MCF 10A (cell line): ENCODE measurements around the gene TRDN. TPM values are rescaled to one million over a fixed set of nuclear protein-coding genes. Genes with fewer than 3 reads are reported as not detected.

Experiments used
- BruUV-seq: library from RNA; stranded (reverse); fragments of 400-500 nt; replicated peaks from 2 replicates; lab custom pipeline; 2021; lab: Mats Ljungman, UMichigan
- CTCF ChIA-PET: fragments of 300-600 bp; sonication (Branson Sonifier 250); formaldehyde crosslinking; extraction: SDS; loops from one replicate; lab custom pipeline; 2021; ENCODE audit warnings: antibody characterized with exemption, inconsistent platforms; lab: Yijun Ruan, JAX
- POLR2A ChIA-PET: fragments of 300-600, 350-650 bp; sonication (Branson Sonifier 250); formaldehyde crosslinking; extraction: SDS; loops from one replicate; lab custom pipeline; 2020; ENCODE audit warnings: antibody characterized with exemption, inconsistent platforms; lab: Yijun Ruan, JAX
- DNase-seq: peaks from one replicate; pipeline ENCODE4 v3.0.0-alpha.2; 2018; ENCODE audit not compliant: unreplicated experiment
- H3K27ac Mint-ChIP-seq: one replicate; pipeline ENCODE4 v1.8.0; 2022; ENCODE audit warnings: mild to moderate bottlenecking, low read depth, mixed read lengths; ENCODE audit not compliant: unreplicated experiment
- H3K27me3 Mint-ChIP-seq: one replicate; pipeline ENCODE4 v1.8.0; 2022; ENCODE audit warnings: mixed read lengths; ENCODE audit not compliant: insufficient read depth, unreplicated experiment
- H3K36me3 Mint-ChIP-seq: one replicate; pipeline ENCODE4 v1.8.0; 2022; ENCODE audit warnings: mild to moderate bottlenecking, moderate library complexity, mixed read lengths; ENCODE audit not compliant: insufficient read depth, unreplicated experiment
- H3K4me1 Mint-ChIP-seq: one replicate; pipeline ENCODE4 v1.8.0; 2022; ENCODE audit warnings: mixed read lengths; ENCODE audit not compliant: insufficient read depth, unreplicated experiment
- H3K4me3 Mint-ChIP-seq: one replicate; pipeline ENCODE4 v1.8.0; 2022; ENCODE audit warnings: mild to moderate bottlenecking, moderate library complexity, mixed read lengths; ENCODE audit not compliant: unreplicated experiment
- H3K9me3 Mint-ChIP-seq: one replicate; pipeline ENCODE4 v1.8.0; 2022; ENCODE audit warnings: mixed read lengths; ENCODE audit not compliant: unreplicated experiment
- intact Hi-C: fragments of 100-400 bp; cut with micrococcal nuclease; formaldehyde crosslinking; loops from 2 replicates; pipeline ENCODE4 v1.14.1; 2022
- total RNA-seq: library from RNA; stranded (reverse); gene quantifications from 2 replicates; pipeline ENCODE4 v1.2.3, GENCODE V29; 2022
- TF ChIP-seq, protein P1 (sequence below): fragments of 200-600 bp; IDR thresholded peaks from one replicate; pipeline ENCODE4 v1.8.0; 2022; ENCODE audit warnings: antibody characterized with exemption, mild to moderate bottlenecking; ENCODE audit not compliant: unreplicated experiment

Gene TRDN
- total RNA-seq, 1 experiment from 2014 or later: not detected

DNA sequence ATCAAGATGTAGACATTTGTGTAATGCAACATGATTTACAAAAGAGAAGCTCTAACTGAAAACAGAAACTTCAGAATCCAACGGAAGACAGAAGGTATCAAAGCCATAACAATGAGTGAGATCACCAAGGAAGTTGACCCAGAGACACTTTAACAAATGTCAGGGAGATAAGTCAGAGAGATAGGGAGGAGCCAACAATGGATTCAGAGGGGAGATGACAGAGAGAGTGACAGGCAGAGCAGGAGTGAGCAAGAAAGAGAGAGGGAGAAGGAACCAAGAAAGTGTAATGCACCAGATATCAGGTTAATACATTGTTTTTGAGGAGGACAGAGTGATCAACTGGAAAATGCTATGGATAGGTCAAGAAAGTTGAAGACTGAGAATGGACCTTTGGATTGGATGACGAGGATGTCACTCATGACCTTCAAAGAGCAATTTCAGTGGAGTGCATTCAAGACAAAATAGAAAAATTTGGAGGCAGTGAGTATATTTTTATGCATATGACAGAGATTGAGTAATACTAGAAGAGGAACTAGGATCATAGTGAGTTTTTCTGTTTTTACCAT is 86.6 kb downstream of the TRDN start:
- H3K36me3 Mint-ChIP-seq: no peaks in the 10 kb centered on the region
- ChIA-PET CTCF (interaction anchor here (0.8 kb wide), 1 partner anchor 52 kb away, joined by 5 read pairs; no protein-coding TSS in a partner anchor), POLR2A (no interaction called here)
- H3K27ac Mint-ChIP-seq: no peak overlapping the region
- H3K27me3 Mint-ChIP-seq: peaks cover 68% of the 10 kb centered on the region
- BruUV-seq: no TSS peak
- intact Hi-C loops: no loop called here
- H3K4me3 Mint-ChIP-seq: no peak overlapping the region
- no peak for DNase-seq
- no peaks in the 10 kb centered on the region for H3K9me3 Mint-ChIP-seq
- TF ChIP-seq, protein P1, sequence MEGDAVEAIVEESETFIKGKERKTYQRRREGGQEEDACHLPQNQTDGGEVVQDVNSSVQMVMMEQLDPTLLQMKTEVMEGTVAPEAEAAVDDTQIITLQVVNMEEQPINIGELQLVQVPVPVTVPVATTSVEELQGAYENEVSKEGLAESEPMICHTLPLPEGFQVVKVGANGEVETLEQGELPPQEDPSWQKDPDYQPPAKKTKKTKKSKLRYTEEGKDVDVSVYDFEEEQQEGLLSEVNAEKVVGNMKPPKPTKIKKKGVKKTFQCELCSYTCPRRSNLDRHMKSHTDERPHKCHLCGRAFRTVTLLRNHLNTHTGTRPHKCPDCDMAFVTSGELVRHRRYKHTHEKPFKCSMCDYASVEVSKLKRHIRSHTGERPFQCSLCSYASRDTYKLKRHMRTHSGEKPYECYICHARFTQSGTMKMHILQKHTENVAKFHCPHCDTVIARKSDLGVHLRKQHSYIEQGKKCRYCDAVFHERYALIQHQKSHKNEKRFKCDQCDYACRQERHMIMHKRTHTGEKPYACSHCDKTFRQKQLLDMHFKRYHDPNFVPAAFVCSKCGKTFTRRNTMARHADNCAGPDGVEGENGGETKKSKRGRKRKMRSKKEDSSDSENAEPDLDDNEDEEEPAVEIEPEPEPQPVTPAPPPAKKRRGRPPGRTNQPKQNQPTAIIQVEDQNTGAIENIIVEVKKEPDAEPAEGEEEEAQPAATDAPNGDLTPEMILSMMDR: no peak
- H3K4me1 Mint-ChIP-seq: no peaks in the 10 kb centered on the region

DNA sequence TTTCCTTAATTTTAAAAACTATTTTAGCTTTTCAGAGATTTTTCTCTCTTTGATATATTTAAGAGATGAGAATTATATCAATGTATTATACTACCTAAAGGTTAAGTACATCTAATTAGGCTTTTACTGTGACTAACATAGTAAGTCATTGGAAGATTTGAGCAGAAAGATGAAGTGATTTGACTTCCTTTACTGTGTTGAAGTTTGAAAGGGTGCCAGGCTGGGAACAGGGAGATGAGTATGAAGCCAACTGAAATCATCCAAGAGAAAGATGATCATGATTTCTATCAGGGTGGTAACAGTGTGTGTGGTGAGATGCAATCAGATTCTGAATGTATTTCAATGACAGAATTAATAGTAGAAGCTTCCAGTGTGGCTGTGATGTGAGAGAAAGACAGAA is 87.3 kb downstream of the TRDN start:
- no peak overlapping the region for H3K4me3 Mint-ChIP-seq
- no peaks in the 10 kb centered on the region for H3K9me3 Mint-ChIP-seq
- H3K27me3 Mint-ChIP-seq: peaks cover 68% of the 10 kb centered on the region
- H3K36me3 Mint-ChIP-seq: no peaks in the 10 kb centered on the region
- CTCF ChIA-PET: interaction anchor here (0.8 kb wide), 1 partner anchor 53 kb away, joined by 5 read pairs; no protein-coding TSS in a partner anchor
- H3K4me1 Mint-ChIP-seq: no peaks in the 10 kb centered on the region
- TF ChIP-seq, protein P1: no peak
- POLR2A ChIA-PET: no interaction called here
- no peak for DNase-seq
- BruUV-seq: no TSS peak
- no peak overlapping the region for H3K27ac Mint-ChIP-seq
- intact Hi-C loops: no loop called here

DNA sequence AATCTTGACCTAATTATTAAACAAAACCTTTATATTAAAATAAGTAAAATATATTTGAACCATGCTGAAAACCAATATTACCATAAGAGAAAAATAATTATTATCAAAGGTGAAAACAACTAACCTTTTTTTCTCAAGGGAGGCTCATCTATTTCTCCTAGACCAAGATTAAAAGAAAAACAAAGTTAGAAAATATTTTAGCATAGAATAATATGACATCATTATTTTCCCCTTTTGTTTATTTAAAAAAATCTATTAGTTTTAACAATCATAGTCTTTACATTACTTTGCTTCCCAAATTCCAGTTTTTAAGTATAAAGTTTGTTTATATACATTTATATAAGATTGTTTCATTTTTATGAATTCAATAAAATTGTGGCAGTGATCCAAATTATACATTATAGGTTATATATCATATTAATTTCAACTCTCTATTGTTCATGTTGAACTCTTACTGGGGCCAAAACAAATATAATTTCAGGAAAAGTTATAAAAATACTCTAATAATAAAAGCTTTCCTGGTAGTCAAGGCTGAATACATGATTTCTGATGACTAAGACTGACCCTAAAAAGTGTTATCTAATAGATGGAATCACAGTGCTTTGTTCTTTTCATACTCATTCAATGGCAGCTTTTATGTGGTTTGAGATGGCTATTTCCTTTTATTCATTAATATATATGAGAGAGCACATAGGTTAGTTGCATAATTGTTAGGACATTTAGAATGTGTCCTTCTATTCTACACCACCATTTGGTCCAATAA is 89.4 kb downstream of the TRDN start:
- Mint-ChIP-seq H3K4me1 (no peaks in the 10 kb centered on the region), H3K9me3 (no peaks in the 10 kb centered on the region), H3K36me3 (no peaks in the 10 kb centered on the region), H3K4me3 (no peak overlapping the region), H3K27ac (no peak overlapping the region), H3K27me3 (peaks cover 72% of the 10 kb centered on the region)
- intact Hi-C loops: no loop called here
- ChIA-PET POLR2A (no interaction called here), CTCF (interaction anchor here (0.7 kb wide), 1 partner anchor 519 kb away, joined by 4 read pairs; no protein-coding TSS in a partner anchor)
- no TSS peak for BruUV-seq
- DNase-seq: no peak
- TF ChIP-seq, protein P1: no peak

DNA sequence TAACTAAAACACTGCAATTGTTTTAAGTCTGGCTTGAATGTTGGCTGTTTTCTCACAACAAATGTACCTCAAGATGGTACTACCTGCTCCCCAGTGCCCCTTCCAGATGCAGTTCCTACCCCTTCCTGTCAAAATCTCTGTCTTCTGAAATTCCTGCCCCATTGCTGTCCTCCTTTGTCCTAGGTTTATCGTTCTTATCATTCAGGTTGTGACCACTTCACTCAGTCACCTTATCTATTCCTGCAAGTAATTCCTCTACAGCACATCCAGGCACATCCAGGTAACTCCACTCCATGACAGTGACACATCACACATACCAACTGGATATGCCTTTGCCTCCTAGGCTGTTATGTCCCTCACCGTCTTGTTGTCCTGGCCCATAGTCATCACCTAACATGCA is 90.2 kb downstream of the TRDN start:
- H3K9me3 Mint-ChIP-seq: no peaks in the 10 kb centered on the region
- no peak overlapping the region for H3K27ac Mint-ChIP-seq
- intact Hi-C loops: no loop called here
- no peaks in the 10 kb centered on the region for H3K36me3 Mint-ChIP-seq
- TF ChIP-seq, protein P1: no peak
- ChIA-PET POLR2A (no interaction called here), CTCF (no interaction called here)
- no TSS peak for BruUV-seq
- H3K4me1 Mint-ChIP-seq: no peaks in the 10 kb centered on the region
- H3K4me3 Mint-ChIP-seq: no peak overlapping the region
- H3K27me3 Mint-ChIP-seq: peaks cover 72% of the 10 kb centered on the region
- no peak for DNase-seq
